Putamen (tissue), 1 donor: ENCODE measurements around the gene ZNF573.
A peak's percentile ranks its signal among the peaks of the same experiment; 100 is the strongest.

Experiments used
- DNase-seq: peaks from one replicate; pipeline ENCODE4 v3.0.0-alpha.2; 2016; ENCODE audit warnings: low spot score

ZNF573 gene

GRCh38 chr19:37695144-37695899, 84.1 kb downstream of the ZNF573 start:
- no peak for DNase-seq

GRCh38 chr19:37692956-37693620, 86.3 kb downstream of the ZNF573 start:
- DNase-seq, result peak; percentile 44

- peak; percentile 90 for DNase-seq
These were observed 87.4 kb downstream of the ZNF573 start for GRCh38 chr19:37691881-37692504.
